ENCODE data around the gene THSD4. TPM values are rescaled to one million over a fixed set of nuclear protein-coding genes. Genes with fewer than 3 reads are reported as not detected.
A peak's percentile ranks its signal among the peaks of the same experiment; 100 is the strongest.

The THSD4 gene
- total RNA-seq, 4 donors from 2014 or later, result 23.0 to 68.5 (median 48.6) TPM

DNA sequence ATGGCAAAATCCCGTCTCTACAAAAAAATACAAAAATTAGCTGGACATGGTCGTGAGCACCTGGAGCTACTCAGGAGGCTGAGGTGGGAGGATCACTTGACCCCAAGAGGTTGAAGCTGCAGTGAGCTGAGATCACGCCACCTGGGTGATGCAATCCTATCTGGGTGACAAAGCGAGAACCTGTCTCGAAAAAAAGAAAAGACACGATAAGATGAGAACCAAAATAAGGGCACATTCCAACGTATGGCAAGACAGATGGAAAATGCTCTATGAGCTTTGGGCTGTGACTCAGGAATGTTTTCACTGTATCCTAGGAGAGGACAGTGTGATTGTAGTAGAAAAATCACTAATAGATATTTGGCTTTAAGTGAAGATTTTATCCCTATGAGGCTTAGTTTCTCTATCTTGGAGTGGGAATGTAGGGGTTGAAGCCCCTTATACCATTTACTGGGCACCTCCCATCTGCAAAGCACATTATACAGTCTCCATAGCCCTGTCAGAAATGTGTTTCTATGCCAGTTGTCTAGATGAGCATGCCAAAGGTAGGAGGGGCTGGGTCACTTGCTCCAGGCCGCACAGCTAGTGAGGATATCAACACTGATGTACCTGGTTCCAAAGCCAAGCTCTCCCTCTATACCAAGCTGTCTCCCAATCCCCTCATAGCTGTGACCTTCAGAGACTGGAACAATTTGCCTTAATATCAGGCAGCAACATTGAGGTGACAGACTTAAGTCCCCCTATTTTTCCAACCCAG, 641.5 kb downstream of the THSD4 start:
- Histone ChIP-seq H3K9me3 (no peaks in the 10 kb centered on the region), H3K4me1 (peaks cover 0 to 12% of the 10 kb centered on the region in 2 donors), H3K27me3 (no peaks in the 10 kb centered on the region), H3K36me3 (no peaks in the 10 kb centered on the region), H3K4me3 (replicated peaks in 1 of 3) (no peak overlapping the region), H3K27ac (no peak overlapping the region)
- intact Hi-C loops (cut with DNase I), result no loop called here
- no peak for TF ChIP-seq POLR2A (IDR thresholded peaks at IDR 0.05)
- TF ChIP-seq, protein P1, sequence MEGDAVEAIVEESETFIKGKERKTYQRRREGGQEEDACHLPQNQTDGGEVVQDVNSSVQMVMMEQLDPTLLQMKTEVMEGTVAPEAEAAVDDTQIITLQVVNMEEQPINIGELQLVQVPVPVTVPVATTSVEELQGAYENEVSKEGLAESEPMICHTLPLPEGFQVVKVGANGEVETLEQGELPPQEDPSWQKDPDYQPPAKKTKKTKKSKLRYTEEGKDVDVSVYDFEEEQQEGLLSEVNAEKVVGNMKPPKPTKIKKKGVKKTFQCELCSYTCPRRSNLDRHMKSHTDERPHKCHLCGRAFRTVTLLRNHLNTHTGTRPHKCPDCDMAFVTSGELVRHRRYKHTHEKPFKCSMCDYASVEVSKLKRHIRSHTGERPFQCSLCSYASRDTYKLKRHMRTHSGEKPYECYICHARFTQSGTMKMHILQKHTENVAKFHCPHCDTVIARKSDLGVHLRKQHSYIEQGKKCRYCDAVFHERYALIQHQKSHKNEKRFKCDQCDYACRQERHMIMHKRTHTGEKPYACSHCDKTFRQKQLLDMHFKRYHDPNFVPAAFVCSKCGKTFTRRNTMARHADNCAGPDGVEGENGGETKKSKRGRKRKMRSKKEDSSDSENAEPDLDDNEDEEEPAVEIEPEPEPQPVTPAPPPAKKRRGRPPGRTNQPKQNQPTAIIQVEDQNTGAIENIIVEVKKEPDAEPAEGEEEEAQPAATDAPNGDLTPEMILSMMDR (IDR thresholded peaks at IDR 0.05), result no peak
- WGBS, 2 donors, result 92 to 94% methylated on average over 8 of the region's 8 CpGs
- DNase-seq, result no peak

DNA sequence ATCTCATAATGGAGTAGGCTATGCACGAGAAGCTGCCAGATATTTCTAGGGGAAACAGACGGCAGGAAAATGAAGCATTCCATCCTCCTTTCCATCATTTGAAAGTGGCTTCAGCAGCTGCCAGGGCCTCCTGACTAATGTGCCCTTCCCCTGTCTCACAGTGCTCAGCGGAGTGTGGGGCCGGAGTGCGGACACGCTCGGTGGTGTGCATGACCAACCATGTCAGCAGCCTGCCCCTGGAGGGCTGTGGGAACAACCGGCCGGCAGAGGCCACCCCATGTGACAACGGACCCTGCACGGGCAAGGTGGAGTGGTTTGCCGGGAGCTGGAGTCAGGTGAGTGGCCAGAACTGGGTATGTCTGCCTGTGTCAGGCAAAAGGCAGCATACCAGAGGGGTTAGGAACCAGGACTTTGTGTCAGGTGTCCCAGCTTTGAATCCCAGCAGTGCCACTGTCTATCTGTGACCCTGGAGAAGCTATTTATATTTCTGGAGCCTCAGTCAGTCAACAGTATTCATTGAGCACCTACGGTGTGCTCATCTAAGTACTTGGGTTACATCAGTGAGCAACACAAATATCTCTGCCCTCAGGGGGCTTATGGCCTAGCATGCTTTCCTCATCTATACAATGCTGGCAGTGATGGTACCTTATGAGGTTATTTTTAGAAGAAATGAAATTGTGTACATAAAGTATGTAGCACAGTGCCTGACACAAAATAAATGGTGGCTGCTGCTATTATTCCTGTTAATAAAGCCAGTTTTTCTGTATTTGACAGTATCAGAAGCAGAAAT, 642.7 kb downstream of the THSD4 start:
- 72 to 75% methylated on average over 11 to 13 of the region's 13 CpGs for WGBS, 2 donors
- Histone ChIP-seq H3K27ac (peak overlapping the region in 1 of 3 donors; percentile 17), H3K36me3 (no peaks in the 10 kb centered on the region), H3K27me3 (no peaks in the 10 kb centered on the region), H3K4me3 (replicated peaks in 1 of 3) (no peak overlapping the region), H3K4me1 (peaks cover 0 to 6% of the 10 kb centered on the region in 2 donors), H3K9me3 (no peaks in the 10 kb centered on the region)
- intact Hi-C loops (cut with DNase I), result no loop called here
- TF ChIP-seq, protein P1 (IDR thresholded peaks at IDR 0.05), result no peak
- TF ChIP-seq POLR2A (IDR thresholded peaks at IDR 0.05), result no peak
- DNase-seq, result peak; percentile 81 to 86

DNA sequence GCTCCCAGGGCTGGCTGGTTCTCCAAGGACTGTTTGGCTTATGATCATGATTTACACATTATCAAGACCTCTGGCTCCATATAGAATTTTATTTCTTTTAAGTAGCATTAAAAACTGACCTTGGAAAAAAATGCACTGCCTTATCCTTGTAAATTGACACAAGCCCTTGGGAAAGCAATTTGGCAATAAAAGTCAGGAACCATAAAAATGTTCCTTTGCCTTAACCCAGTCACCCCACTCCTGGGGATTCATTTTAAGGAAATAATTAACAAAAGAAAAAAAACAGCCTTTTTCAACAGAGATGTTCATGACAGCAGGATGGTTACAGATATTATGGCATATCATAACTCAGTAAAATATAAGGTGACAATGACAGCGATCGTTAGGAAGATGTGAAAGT, 643.4 kb downstream of the THSD4 start:
- WGBS, 2 donors, result 91 to 93% methylated on average over 2 of the region's 2 CpGs
- no peak for DNase-seq
- no peaks in the 10 kb centered on the region for H3K27me3 ChIP-seq
- intact Hi-C loops (cut with DNase I), result no loop called here
- H3K4me1 ChIP-seq, result no peaks in the 10 kb centered on the region
- no peak overlapping the region for H3K4me3 ChIP-seq (replicated peaks in 1 of 3)
- H3K9me3 ChIP-seq, result no peaks in the 10 kb centered on the region
- H3K27ac ChIP-seq, result no peak overlapping the region
- TF ChIP-seq, protein P1 (IDR thresholded peaks at IDR 0.05), result no peak
- TF ChIP-seq POLR2A (IDR thresholded peaks at IDR 0.05), result no peak
- no peaks in the 10 kb centered on the region for H3K36me3 ChIP-seq

DNA sequence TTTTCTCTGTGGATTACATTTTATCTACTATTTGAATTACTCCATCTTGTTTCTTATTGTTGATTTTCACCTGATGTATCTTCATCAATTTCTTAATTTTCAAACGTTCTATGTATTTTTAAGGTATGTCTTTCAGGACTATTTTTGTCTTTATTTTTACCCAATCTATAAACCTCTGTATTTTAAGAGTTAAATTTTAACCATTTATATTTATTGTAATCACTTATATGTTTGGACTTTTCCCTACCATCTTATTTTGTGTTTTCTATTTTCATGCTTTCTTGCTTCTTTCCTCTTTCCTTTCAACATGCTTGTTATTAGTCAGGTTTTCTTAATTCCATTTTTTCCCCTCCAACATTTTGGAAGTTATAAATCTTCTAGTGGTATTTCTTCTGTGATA, 645.6 kb downstream of the THSD4 start:
- no peaks in the 10 kb centered on the region for H3K4me1 ChIP-seq
- H3K27ac ChIP-seq, result peak overlapping the region in 1 of 3 donors; percentile 27
- intact Hi-C loops (cut with DNase I), result no loop called here
- 93% methylated on average over 1 of the region's 1 CpG for WGBS, 2 donors
- no peak for DNase-seq
- no peak for TF ChIP-seq POLR2A (IDR thresholded peaks at IDR 0.05)
- TF ChIP-seq, protein P1 (IDR thresholded peaks at IDR 0.05), result no peak
- H3K36me3 ChIP-seq, result no peaks in the 10 kb centered on the region
- no peak overlapping the region for H3K4me3 ChIP-seq (replicated peaks in 1 of 3)
- no peaks in the 10 kb centered on the region for H3K27me3 ChIP-seq
- H3K9me3 ChIP-seq, result no peaks in the 10 kb centered on the region

DNA sequence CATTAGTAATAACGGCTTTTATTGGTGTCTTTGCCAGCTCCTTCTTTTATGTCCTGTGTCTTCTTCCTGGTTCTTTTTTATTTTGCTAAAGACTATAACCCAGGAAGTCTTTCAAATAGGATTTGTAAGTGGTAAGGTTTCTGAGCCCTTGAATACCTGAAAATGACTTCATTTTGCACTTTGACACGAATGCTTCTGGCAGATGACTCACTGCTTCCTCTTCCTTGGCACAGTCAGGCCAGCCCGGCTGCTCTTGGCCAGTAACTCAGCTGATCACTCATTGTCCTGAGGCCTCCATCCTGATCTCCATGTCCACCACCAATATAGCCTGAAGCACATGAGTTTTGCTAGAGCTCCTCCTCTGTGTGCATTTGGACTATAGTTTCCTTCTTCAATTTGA, 646.4 kb downstream of the THSD4 start:
- no peaks in the 10 kb centered on the region for H3K9me3 ChIP-seq
- 60 to 78% methylated on average over 3 of the region's 3 CpGs for WGBS, 2 donors
- DNase-seq, result peak in 1 of 2 donors; percentile 14
- no peak for TF ChIP-seq POLR2A (IDR thresholded peaks at IDR 0.05)
- TF ChIP-seq, protein P1 (IDR thresholded peaks at IDR 0.05), result no peak
- intact Hi-C loops (cut with DNase I), result no loop called here
- no peak overlapping the region for H3K4me3 ChIP-seq (replicated peaks in 1 of 3)
- H3K27me3 ChIP-seq, result no peaks in the 10 kb centered on the region
- H3K36me3 ChIP-seq, result no peaks in the 10 kb centered on the region
- H3K4me1 ChIP-seq, result no peaks in the 10 kb centered on the region
- peak overlapping the region in 1 of 3 donors; percentile 27 for H3K27ac ChIP-seq

Measured in thyroid gland (tissue), 4 donors.